PC-9 (cell line): ENCODE measurements around the gene CTNNB1.

Experiments
- CTCF ChIP-seq: fragments of 200-600 bp; sonication (generic); conservative IDR thresholded peaks from 2 replicates; pipeline ENCODE4 v1.6.1; 2017; ENCODE audit warnings: mixed run types, antibody characterized with exemption, mild to moderate bottlenecking, moderate library complexity
- EZH2 ChIP-seq: fragments of 200-600 bp; sonication (generic); IDR thresholded peaks from 2 replicates; pipeline ENCODE4 v1.8.0; 2017; ENCODE audit warnings: antibody characterized with exemption, low read depth

- TF ChIP-seq CTCF: no peak
- no peak for TF ChIP-seq EZH2
These were observed 6.3 kb downstream of the CTNNB1 start for GRCh38 chr3:41205591-41205990.
